HepG2 (cell line): ENCODE data around the gene TRIM9. TPM values are rescaled to one million over a fixed set of nuclear protein-coding genes. Genes with fewer than 3 reads are reported as not detected.

Source experiments
- ATAC-seq: fragments of 200-7000 bp; cut with Tn5 transposase; 3 replicates; pipeline ENCODE4 v1.9.1; 2020; ENCODE audit warnings: mild to moderate bottlenecking, moderate library complexity
- BruUV-seq: library from RNA; stranded (reverse); fragments of 400-500 nt; replicated peaks from 2 replicates; lab custom pipeline; 2021; lab: Mats Ljungman, UMichigan
- CTCF ChIA-PET: fragments of 300-600 bp; formaldehyde crosslinking; extraction: SDS; loops from one replicate; lab custom pipeline; 2021; ENCODE audit warnings: low total read pairs, inconsistent platforms, low intra/inter-chr PET ratio; lab: Yijun Ruan, JAX
- POLR2A ChIA-PET: fragments of 350-600 bp; sonication (Branson Sonifier 250); formaldehyde crosslinking; loops from one replicate; lab custom pipeline; 2020; ENCODE audit warnings: antibody characterized with exemption, inconsistent platforms; lab: Yijun Ruan, JAX
- DNase-seq: peaks from one replicate; pipeline ENCODE4 v3.0.0-alpha.2; 2015; ENCODE audit warnings: low spot score
- FAIRE-seq: peaks from 3 replicates; lab custom pipeline; 2011; peaks lifted over from hg19 to GRCh38; lab: Jason Lieb, UNC
- H2AFZ ChIP-seq: one replicate; pipeline ENCODE4 v1.6.1; 2011; ENCODE audit warnings: low read length, inconsistent platforms
- H3K27ac ChIP-seq: fragments of 300-600 bp; 3 replicates; pipeline ENCODE4 v1.8.0; 2011; ENCODE audit warnings: mixed run types, mild to moderate bottlenecking, mixed read lengths, low read length, inconsistent platforms; ENCODE audit not compliant: insufficient read depth; ENCODE audit errors: extremely low read length
- H3K27me3 ChIP-seq, 2 experiments: fragments of 200-600 bp in 1 of 2; 2 replicates in 1 of 2; 3 replicates in 1 of 2; pipeline versions ENCODE4 v1.6.0 to v1.8.0; 2011; ENCODE audit warnings: low read length in 2 of 2, mild to moderate bottlenecking in 2 of 2, moderate library complexity in 2 of 2, inconsistent platforms in 1 of 2; ENCODE audit not compliant: insufficient read depth in 2 of 2, control insufficient read depth in 1 of 2
- H3K36me3 ChIP-seq, 2 experiments: fragments of 200-600 bp in 1 of 2; replicated peaks in 1 of 2; 2 replicates in 1 of 2; 3 replicates in 1 of 2; pipeline versions ENCODE4 v1.5.1 to v1.8.0; 2011; ENCODE audit warnings: low read length in 2 of 2, inconsistent platforms in 1 of 2; ENCODE audit not compliant: insufficient read depth in 2 of 2, control insufficient read depth in 1 of 2
- H3K4me1 ChIP-seq: 2 replicates; pipeline ENCODE4 v1.5.1; 2012; ENCODE audit warnings: low read length, inconsistent platforms; ENCODE audit not compliant: insufficient read depth
- H3K4me2 ChIP-seq: 2 replicates; pipeline ENCODE4 v1.6.0; 2011; ENCODE audit warnings: low read depth, low read length, inconsistent platforms
- H3K4me3 ChIP-seq, 3 experiments: fragments of 200-600 bp in 1 of 3; sonication (generic), shearing (Covaris generic) in 1 of 3; replicated peaks in 1 of 3; 2 replicates each; pipeline ENCODE4 v1.5.1; 2011 to 2016; ENCODE audit warnings: low read length in 3 of 3, inconsistent platforms in 2 of 3, low read depth in 2 of 3, mild to moderate bottlenecking in 2 of 3, control low read depth in 1 of 3, mixed read lengths in 1 of 3; ENCODE audit not compliant: insufficient read depth in 1 of 3
- H3K79me2 ChIP-seq: one replicate; pipeline ENCODE4 v1.6.1; 2011; ENCODE audit warnings: low read length, inconsistent platforms; ENCODE audit not compliant: insufficient read depth
- H3K9ac ChIP-seq: 2 replicates; pipeline ENCODE4 v1.6.0; 2011; ENCODE audit warnings: mild to moderate bottlenecking, low read depth, low read length, inconsistent platforms; ENCODE audit not compliant: insufficient read depth
- H3K9me3 ChIP-seq: 2 replicates; pipeline ENCODE4 v1.5.1; 2012; ENCODE audit warnings: mild to moderate bottlenecking, low read length
- H4K20me1 ChIP-seq: 2 replicates; pipeline ENCODE4 v1.6.0; 2011; ENCODE audit warnings: inconsistent platforms, mild to moderate bottlenecking, low read length, moderate library complexity; ENCODE audit not compliant: insufficient read depth
- ARID5B ChIP-seq: IDR thresholded peaks from 2 replicates; pipeline ENCODE4 v1.4.0; 2020; ENCODE audit warnings: mild to moderate bottlenecking, missing genetic modification reagents
- BRD4 ChIP-seq: sonication (generic); formaldehyde crosslinking; IDR thresholded peaks from 2 replicates; pipeline ENCODE4 v1.4.0; 2020; ENCODE audit warnings: missing genetic modification reagents
- DRAP1 ChIP-seq: IDR thresholded peaks from 2 replicates; pipeline ENCODE4 v1.6.1; 2016; ENCODE audit warnings: missing genetic modification reagents, missing compliant biosample characterization
- KDM3A ChIP-seq: IDR thresholded peaks from 2 replicates; pipeline ENCODE4 v1.6.1; 2018; ENCODE audit warnings: low read depth, missing compliant biosample characterization
- MAZ ChIP-seq, 2 experiments: sonication (generic) in 1 of 2; formaldehyde crosslinking in 1 of 2; IDR thresholded peaks; 2 replicates each; pipeline versions ENCODE4 v1.5.0 to v1.6.1; 2012 to 2020; ENCODE audit warnings: low read depth in 2 of 2, mild to moderate bottlenecking in 2 of 2, borderline replicate concordance in 1 of 2, improper control_type of control experiment in 1 of 2, low read length in 1 of 2, missing genetic modification reagents in 1 of 2, moderate library complexity in 1 of 2
- NCOR1 ChIP-seq: fragments of 200-600 bp; sonication (generic); IDR thresholded peaks from 2 replicates; pipeline ENCODE4 v1.7.0; 2017; ENCODE audit warnings: antibody characterized with exemption, low read length, borderline replicate concordance
- NR0B2 ChIP-seq: sonication (generic); formaldehyde crosslinking; IDR thresholded peaks from 2 replicates; pipeline ENCODE4 v1.4.0; 2020; ENCODE audit warnings: mild to moderate bottlenecking, missing genetic modification reagents
- PRMT3 ChIP-seq: sonication (generic); formaldehyde crosslinking; IDR thresholded peaks from 2 replicates; pipeline ENCODE4 v1.8.1; 2022; ENCODE audit warnings: low read depth, mild to moderate bottlenecking, moderate library complexity, missing genetic modification reagents, borderline replicate concordance
- RAD21 ChIP-seq: fragments of 450-650 bp; formaldehyde crosslinking; IDR thresholded peaks from 2 replicates; pipeline ENCODE4 v1.5.0; 2020; ENCODE audit warnings: mild to moderate bottlenecking
- TRIM22 ChIP-seq: fragments of 450-650 bp; IDR thresholded peaks from 2 replicates; pipeline ENCODE4 v1.6.1; 2017
- ZBTB8A ChIP-seq: sonication (generic); formaldehyde crosslinking; IDR thresholded peaks from 2 replicates; pipeline ENCODE4 v1.4.0; 2020; ENCODE audit warnings: mild to moderate bottlenecking, low read depth, missing genetic modification reagents, borderline replicate concordance
- ZIK1 ChIP-seq: sonication (generic); formaldehyde crosslinking; IDR thresholded peaks from 2 replicates; pipeline ENCODE4 v1.5.0; 2020; ENCODE audit warnings: mild to moderate bottlenecking, low read depth, missing genetic modification reagents, borderline replicate concordance
- WGBS: methylation state at CpG from one replicate; pipeline ENCODE4 v1.1.6; 2017; ENCODE audit warnings: low lambda C conversion rate; 5-methylcytosine and 5-hydroxymethylcytosine counted together
- in situ Hi-C: cut with HindIII; loops from 2 replicates; pipeline ENCODE4 v1.10.0; 2017; ENCODE audit warnings: low pct_unique_long_range_greater_than_20kb; ENCODE audit not compliant: extremely low pct_ligation_motif_present
- intact Hi-C: fragments of 100-400 bp; cut with micrococcal nuclease; formaldehyde crosslinking; loops from one replicate; pipeline ENCODE4 v1.10.0; 2022; ENCODE audit not compliant: unreplicated experiment
- polyA plus RNA-seq, 8 experiments: library from polyadenylated mRNA; depleted of rRNA in 3 of 8; stranded (reverse) in 7 of 8; unstranded in 1 of 8; fragments of >200 nt; fragmentation: Illumina TruSeq in 4 of 8; extraction: Trizol in 4 of 8; gene quantifications; 2 replicates each; pipeline versions ENCODE4 v1.2.1 to v1.2.3, GENCODE V29; 2011 to 2016; ENCODE audit warnings: low read depth in 4 of 8, missing spikeins in 1 of 8, mixed read lengths in 1 of 8; ENCODE audit not compliant: insufficient read depth in 1 of 8
- total RNA-seq, 5 experiments: library from RNA; depleted of rRNA; stranded (reverse); fragments of >200 nt; fragmentation: Illumina TruSeq; extraction: Trizol; gene quantifications; 2 replicates each; pipeline ENCODE4 v1.2.3, GENCODE V29; 2016; ENCODE audit warnings: low read depth in 1 of 5

Gene TRIM9
- total and polyA plus RNA-seq, 2 of the 13 experiments (the other 11 are each of a cell fraction or from before 2014, with no cell fraction given), result 0.04 to 0.07 TPM

GRCh38 chr14:51086044-51086443 is 8.9 kb downstream of the TRIM9 start (continued):
- no peak for TF ChIP-seq PRMT3 (CRISPR knock-in tag)
- TF ChIP-seq, all 625 proteins: peak for 0

GRCh38 chr14:51084962-51085361 is 9.9 kb downstream of the TRIM9 start:
- DNase-seq (no peak), FAIRE-seq (no peak), ATAC-seq (no peak)
- no peak overlapping the region for H2AFZ ChIP-seq
- no peak overlapping the region for H3K4me2 ChIP-seq
- H3K4me3 ChIP-seq, result no peak overlapping the region
- intact Hi-C loops, result no loop called here
- H3K36me3 ChIP-seq, result no peaks in the 10 kb centered on the region
- in situ Hi-C loops, result no loop called here
- POLR2A ChIA-PET, result no interaction called here
- WGBS, result 64% methylated on average over 3 of the region's 3 CpGs
- no peak overlapping the region for H3K9ac ChIP-seq
- no peaks in the 10 kb centered on the region for H3K4me1 ChIP-seq
- CTCF ChIA-PET, result no interaction called here
- no peaks in the 10 kb centered on the region for H3K79me2 ChIP-seq
- no peaks in the 10 kb centered on the region for H4K20me1 ChIP-seq
- no peaks in the 10 kb centered on the region for H3K9me3 ChIP-seq
- no TSS peak for BruUV-seq
- H3K27me3 ChIP-seq, result peaks cover 0 to 3% of the 10 kb centered on the region in 2 experiments; a peak in 1 of 5 replicates
- H3K27ac ChIP-seq, result no peak overlapping the region
- TF ChIP-seq RAD21 (CRISPR knock-in tag) (no peak), DRAP1 (no peak), NR0B2 (CRISPR knock-in tag) (no peak), ZBTB8A (no peak), BRD4 (no peak), ZIK1 (CRISPR knock-in tag) (no peak), ARID5B (no peak), MAZ (IDR thresholded peaks at IDR 0.05; ENCODE audit: borderline replicate concordance, low read depth, low read length) (no peak), MAZ (CRISPR knock-in tag; IDR thresholded peaks at IDR 0.05; ENCODE audit: low read depth) (no peak), KDM3A (no peak), TRIM22 (no peak), NCOR1 (no peak)
